Measurements from ENCODE around the gene SLC46A1.

DNA sequence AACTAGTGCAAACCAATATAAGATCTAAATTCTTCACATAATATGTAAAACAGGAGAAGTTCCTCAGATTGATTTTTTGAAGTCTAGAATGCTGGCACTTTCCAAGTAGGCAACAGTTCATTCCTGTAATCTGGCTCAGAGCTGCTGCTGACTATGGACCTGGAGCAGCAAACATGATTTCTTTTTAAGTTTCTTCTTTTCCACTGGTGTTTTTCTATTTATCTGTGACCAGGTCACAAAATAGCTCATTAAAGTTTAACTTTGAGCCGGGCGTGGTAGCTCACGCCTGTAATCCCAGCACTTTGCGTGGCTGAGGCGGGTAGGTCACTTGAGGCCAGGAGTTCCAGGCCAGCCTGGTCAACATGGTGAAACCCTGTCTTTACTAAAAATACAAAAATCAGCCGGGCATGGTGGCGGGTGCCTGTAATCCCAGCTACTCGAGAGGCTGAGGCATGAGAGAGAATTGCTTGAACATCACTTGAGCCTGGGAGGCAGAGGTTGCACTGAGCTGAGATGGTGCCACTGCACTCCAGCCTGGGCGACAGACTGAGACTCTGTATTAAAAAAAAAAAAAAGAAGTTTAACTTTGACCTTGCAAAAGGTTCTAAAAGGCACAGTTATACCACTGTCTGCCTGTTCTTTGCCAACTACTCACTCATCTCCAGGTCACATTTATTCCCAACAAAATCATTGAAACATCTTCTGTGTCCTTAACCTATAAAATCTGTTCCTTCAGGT lies 38.1 kb upstream of the SLC46A1 start:
- no peak for TF ChIP-seq EGR1 (conservative IDR thresholded peaks at IDR 0.05)
- TF ChIP-seq HNRNPK (IDR thresholded peaks at IDR 0.05; ENCODE audit: low read depth, low read length, poor library complexity, severe bottlenecking) = no peak
- TF ChIP-seq CTCF (IDR thresholded peaks at IDR 0.05 in 2 of 3, conservative IDR thresholded peaks at IDR 0.05 in 1 of 3; ENCODE audit: insufficient read depth in 2 of 3, low read depth in 1 of 3, low read length in 3 of 3) = no peak
- TF ChIP-seq GABPA (tag; conservative IDR thresholded peaks at IDR 0.05; ENCODE audit: low read depth) = no peak
- TF ChIP-seq PKNOX1 (IDR thresholded peaks at IDR 0.05) = no peak
- no peak for TF ChIP-seq ZNF586 (CRISPR knock-in tag; conservative IDR thresholded peaks at IDR 0.05)
- TF ChIP-seq SP2 (IDR thresholded peaks at IDR 0.05; ENCODE audit: extremely low read depth, low read depth, low read length, poor library complexity, severe bottlenecking) = no peak

Measured in K562 (cell line).